ENCODE results near the gene SSTR3. TPM values are rescaled to one million over a fixed set of nuclear protein-coding genes. Genes with fewer than 3 reads are reported as not detected.

The SSTR3 gene
- total and polyA plus RNA-seq, 10 of the 15 experiments (the other 5 are each of a cell fraction or from before 2014, with no cell fraction given), result 0.03 to 4.5 (median 2.4) TPM

DNA sequence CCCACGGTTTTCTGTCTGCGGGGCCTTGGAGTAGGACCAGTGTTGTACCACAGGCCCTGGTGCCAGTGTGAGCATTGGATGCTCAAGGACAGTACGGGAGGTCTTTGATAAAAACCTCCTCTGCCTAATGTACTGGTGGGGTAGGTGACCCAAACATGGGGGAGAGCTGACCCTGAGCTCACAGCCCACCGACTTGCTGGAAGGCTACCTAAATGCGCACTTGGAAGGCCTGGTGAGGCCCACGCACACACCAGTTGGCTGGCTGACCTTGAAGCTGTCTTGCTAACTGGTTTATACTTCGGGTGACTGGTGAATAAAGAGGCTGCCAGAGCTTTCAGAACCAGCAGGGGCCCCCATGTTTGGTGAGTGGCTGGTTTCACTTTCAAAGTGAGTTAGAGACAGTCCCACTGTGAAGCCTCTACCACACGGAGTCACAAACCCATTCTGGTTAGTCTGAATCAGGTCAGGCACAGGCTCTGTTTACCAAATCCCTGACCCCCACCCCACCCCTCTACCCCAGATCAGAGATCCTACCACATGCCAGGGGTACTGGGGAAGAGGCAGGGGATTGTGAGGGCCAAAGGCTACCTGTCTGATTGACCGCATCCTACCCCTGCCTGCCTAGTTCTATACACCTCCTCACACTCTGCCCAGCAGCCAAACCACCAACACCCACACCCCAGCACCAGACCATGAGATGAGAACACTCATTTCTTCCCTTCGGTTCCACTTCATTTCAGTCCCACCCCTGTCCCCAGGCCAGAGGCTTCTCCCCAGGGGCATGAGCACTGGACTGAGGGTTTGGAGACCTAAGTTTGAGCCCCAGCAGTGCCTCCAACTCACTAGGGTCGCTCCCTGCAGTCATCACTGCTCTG lies 49.8 kb downstream of the SSTR3 start (continued):
- TF ChIP-seq, protein P1, sequence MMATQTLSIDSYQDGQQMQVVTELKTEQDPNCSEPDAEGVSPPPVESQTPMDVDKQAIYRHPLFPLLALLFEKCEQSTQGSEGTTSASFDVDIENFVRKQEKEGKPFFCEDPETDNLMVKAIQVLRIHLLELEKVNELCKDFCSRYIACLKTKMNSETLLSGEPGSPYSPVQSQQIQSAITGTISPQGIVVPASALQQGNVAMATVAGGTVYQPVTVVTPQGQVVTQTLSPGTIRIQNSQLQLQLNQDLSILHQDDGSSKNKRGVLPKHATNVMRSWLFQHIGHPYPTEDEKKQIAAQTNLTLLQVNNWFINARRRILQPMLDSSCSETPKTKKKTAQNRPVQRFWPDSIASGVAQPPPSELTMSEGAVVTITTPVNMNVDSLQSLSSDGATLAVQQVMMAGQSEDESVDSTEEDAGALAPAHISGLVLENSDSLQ (IDR thresholded peaks at IDR 0.05), result peak; percentile 37; the same call in 1 of the 2 replicates
- TF ChIP-seq, protein P2, sequence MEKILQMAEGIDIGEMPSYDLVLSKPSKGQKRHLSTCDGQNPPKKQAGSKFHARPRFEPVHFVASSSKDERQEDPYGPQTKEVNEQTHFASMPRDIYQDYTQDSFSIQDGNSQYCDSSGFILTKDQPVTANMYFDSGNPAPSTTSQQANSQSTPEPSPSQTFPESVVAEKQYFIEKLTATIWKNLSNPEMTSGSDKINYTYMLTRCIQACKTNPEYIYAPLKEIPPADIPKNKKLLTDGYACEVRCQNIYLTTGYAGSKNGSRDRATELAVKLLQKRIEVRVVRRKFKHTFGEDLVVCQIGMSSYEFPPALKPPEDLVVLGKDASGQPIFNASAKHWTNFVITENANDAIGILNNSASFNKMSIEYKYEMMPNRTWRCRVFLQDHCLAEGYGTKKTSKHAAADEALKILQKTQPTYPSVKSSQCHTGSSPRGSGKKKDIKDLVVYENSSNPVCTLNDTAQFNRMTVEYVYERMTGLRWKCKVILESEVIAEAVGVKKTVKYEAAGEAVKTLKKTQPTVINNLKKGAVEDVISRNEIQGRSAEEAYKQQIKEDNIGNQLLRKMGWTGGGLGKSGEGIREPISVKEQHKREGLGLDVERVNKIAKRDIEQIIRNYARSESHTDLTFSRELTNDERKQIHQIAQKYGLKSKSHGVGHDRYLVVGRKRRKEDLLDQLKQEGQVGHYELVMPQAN (conservative IDR thresholded peaks at IDR 0.05), result no peak; the same call in 1 of the 2 replicates
- TF ChIP-seq CREM (IDR thresholded peaks at IDR 0.05; ENCODE audit: low read depth) (peak; percentile 82), NFYB (IDR thresholded peaks at IDR 0.05; ENCODE audit: insufficient read depth, low read depth, low read length) (peak; percentile 51; the same call in 1 of the 2 replicates), IRF4 (IDR thresholded peaks at IDR 0.05; ENCODE audit: low read depth, low read length) (peak; percentile 98), HDGF (IDR thresholded peaks at IDR 0.05) (peak; percentile 81; the same call in 1 of the 2 replicates), YY1 (IDR thresholded peaks at IDR 0.05; ENCODE audit: low read depth, low read length) (peak; percentile 84), RFX5 (IDR thresholded peaks at IDR 0.05; ENCODE audit: low read depth, low read length) (no peak), IKZF1 (conservative IDR thresholded peaks at IDR 0.05) (peak; percentile 91), E2F4 (IDR thresholded peaks at IDR 0.05; ENCODE audit: low read depth, low read length) (no peak), FOS (IDR thresholded peaks at IDR 0.05; ENCODE audit: borderline replicate concordance, extremely low read depth, insufficient read length) (no peak), SREBF1 (IDR thresholded peaks at IDR 0.05; ENCODE audit: low read length) (no peak), NBN (IDR thresholded peaks at IDR 0.05) (peak; percentile 99), SMARCA5 (IDR thresholded peaks at IDR 0.05) (peak; percentile 76; the same call in 1 of the 2 replicates), EZH2 (IDR thresholded peaks at IDR 0.05; ENCODE audit: borderline replicate concordance, control insufficient read depth, low read depth, low read length) (no peak), SUPT20H (IDR thresholded peaks at IDR 0.05; ENCODE audit: borderline replicate concordance, control insufficient read depth, low read depth, low read length) (no peak)
- TF ChIP-seq, protein P3, sequence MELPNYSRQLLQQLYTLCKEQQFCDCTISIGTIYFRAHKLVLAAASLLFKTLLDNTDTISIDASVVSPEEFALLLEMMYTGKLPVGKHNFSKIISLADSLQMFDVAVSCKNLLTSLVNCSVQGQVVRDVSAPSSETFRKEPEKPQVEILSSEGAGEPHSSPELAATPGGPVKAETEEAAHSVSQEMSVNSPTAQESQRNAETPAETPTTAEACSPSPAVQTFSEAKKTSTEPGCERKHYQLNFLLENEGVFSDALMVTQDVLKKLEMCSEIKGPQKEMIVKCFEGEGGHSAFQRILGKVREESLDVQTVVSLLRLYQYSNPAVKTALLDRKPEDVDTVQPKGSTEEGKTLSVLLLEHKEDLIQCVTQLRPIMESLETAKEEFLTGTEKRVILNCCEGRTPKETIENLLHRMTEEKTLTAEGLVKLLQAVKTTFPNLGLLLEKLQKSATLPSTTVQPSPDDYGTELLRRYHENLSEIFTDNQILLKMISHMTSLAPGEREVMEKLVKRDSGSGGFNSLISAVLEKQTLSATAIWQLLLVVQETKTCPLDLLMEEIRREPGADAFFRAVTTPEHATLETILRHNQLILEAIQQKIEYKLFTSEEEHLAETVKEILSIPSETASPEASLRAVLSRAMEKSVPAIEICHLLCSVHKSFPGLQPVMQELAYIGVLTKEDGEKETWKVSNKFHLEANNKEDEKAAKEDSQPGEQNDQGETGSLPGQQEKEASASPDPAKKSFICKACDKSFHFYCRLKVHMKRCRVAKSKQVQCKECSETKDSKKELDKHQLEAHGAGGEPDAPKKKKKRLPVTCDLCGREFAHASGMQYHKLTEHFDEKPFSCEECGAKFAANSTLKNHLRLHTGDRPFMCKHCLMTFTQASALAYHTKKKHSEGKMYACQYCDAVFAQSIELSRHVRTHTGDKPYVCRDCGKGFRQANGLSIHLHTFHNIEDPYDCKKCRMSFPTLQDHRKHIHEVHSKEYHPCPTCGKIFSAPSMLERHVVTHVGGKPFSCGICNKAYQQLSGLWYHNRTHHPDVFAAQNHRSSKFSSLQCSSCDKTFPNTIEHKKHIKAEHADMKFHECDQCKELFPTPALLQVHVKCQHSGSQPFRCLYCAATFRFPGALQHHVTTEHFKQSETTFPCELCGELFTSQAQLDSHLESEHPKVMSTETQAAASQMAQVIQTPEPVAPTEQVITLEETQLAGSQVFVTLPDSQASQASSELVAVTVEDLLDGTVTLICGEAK (IDR thresholded peaks at IDR 0.05; ENCODE audit: borderline replicate concordance), result no peak
- TF ChIP-seq, protein P4, sequence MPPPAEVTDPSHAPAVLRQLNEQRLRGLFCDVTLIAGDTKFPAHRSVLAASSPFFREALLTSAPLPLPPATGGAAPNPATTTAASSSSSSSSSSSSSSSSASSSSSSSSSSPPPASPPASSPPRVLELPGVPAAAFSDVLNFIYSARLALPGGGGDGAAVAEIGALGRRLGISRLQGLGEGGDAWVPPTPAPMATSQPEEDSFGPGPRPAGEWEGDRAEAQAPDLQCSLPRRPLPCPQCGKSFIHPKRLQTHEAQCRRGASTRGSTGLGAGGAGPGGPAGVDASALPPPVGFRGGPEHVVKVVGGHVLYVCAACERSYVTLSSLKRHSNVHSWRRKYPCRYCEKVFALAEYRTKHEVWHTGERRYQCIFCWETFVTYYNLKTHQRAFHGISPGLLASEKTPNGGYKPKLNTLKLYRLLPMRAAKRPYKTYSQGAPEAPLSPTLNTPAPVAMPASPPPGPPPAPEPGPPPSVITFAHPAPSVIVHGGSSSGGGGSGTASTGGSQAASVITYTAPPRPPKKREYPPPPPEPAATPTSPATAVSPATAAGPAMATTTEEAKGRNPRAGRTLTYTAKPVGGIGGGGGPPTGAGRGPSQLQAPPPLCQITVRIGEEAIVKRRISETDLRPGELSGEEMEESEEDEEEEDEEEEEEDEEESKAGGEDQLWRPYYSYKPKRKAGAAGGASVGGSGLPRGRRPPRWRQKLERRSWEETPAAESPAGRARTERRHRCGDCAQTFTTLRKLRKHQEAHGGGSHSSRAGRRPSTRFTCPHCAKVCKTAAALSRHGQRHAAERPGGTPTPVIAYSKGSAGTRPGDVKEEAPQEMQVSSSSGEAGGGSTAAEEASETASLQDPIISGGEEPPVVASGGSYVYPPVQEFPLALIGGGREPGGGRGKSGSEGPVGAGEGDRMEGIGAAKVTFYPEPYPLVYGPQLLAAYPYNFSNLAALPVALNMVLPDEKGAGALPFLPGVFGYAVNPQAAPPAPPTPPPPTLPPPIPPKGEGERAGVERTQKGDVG (CRISPR knock-in tag; IDR thresholded peaks at IDR 0.05), result no peak

All from GM12878 (cell line).